Neural cell (in vitro differentiated cells): ENCODE measurements around the gene CCDC47. TPM values are rescaled to one million over a fixed set of nuclear protein-coding genes. Genes with fewer than 3 reads are reported as not detected.

Source experiments
- H2AFZ ChIP-seq: fragments of 200-600, 300-800 bp; sonication (generic), shearing (Covaris generic); 2 replicates; pipeline ENCODE4 v1.6.0; 2014; ENCODE audit warnings: low read depth, mild to moderate bottlenecking, antibody characterized with exemption, low read length, moderate library complexity
- H3F3A ChIP-seq: fragments of 200-600 bp; shearing (Covaris generic); 2 replicates; pipeline ENCODE4 v1.6.1; 2016; ENCODE audit warnings: mild to moderate bottlenecking, moderate library complexity, mixed read lengths, antibody characterized with exemption, low read length; ENCODE audit not compliant: insufficient read depth, poor library complexity, severe bottlenecking
- H3K27ac ChIP-seq: fragments of 200-600, 300-800 bp; sonication (generic), shearing (Covaris generic); 2 replicates; pipeline ENCODE4 v1.5.1; 2014; ENCODE audit warnings: mild to moderate bottlenecking, low read length, moderate library complexity
- H3K27me3 ChIP-seq: fragments of 300-800, 200-600 bp; sonication (generic), shearing (Covaris generic); 2 replicates; pipeline ENCODE4 v1.6.0; 2014; ENCODE audit warnings: mild to moderate bottlenecking, low read depth, low read length, moderate library complexity; ENCODE audit not compliant: insufficient read depth
- H3K36me3 ChIP-seq: fragments of 300-800, 200-600 bp; sonication (generic), shearing (Covaris generic); 2 replicates; pipeline ENCODE4 v1.5.1; 2014; ENCODE audit warnings: mild to moderate bottlenecking, antibody characterized with exemption, low read length, moderate library complexity; ENCODE audit not compliant: insufficient read depth
- H3K4me2 ChIP-seq: fragments of 300-800, 200-600 bp; sonication (generic), shearing (Covaris generic); 2 replicates; pipeline ENCODE4 v1.6.0; 2014; ENCODE audit warnings: mild to moderate bottlenecking, low read length
- H3K4me3 ChIP-seq: fragments of 300-800, 200-600 bp; sonication (generic), shearing (Covaris generic); 2 replicates; pipeline ENCODE4 v1.5.1; 2014; ENCODE audit warnings: mild to moderate bottlenecking, low read length, moderate library complexity
- H3K79me2 ChIP-seq: fragments of 200-600 bp; shearing (Covaris generic); replicated peaks from 2 replicates; pipeline ENCODE4 v1.6.0; 2014; ENCODE audit warnings: mild to moderate bottlenecking, low read length, moderate library complexity; ENCODE audit not compliant: insufficient read depth
- H3K9ac ChIP-seq: fragments of 300-800, 200-600 bp; sonication (generic), shearing (Covaris generic); 2 replicates; pipeline ENCODE4 v1.6.1; 2016; ENCODE audit warnings: mild to moderate bottlenecking, low read length, mixed read lengths
- H3K9me2 ChIP-seq: fragments of 200-600 bp; shearing (Covaris generic); 2 replicates; pipeline ENCODE4 v1.6.1; 2016; ENCODE audit warnings: mild to moderate bottlenecking, low read length, mixed read lengths; ENCODE audit not compliant: insufficient read depth
- H3K9me3 ChIP-seq: fragments of 200-600, 300-800 bp; sonication (generic), shearing (Covaris generic); 2 replicates; pipeline ENCODE4 v1.6.1; 2016; ENCODE audit warnings: mild to moderate bottlenecking, mixed run types, low read length, moderate library complexity, mixed read lengths
- H4K20me1 ChIP-seq: fragments of 200-600 bp; shearing (Covaris generic); 2 replicates; pipeline ENCODE4 v1.6.1; 2016; ENCODE audit warnings: mild to moderate bottlenecking, mixed run types; ENCODE audit not compliant: insufficient read depth
- EZH2 ChIP-seq: fragments of 200-600, 300-800 bp; shearing (Covaris generic), sonication (generic); IDR thresholded peaks from 2 replicates; pipeline ENCODE4 v1.6.1; 2014; ENCODE audit warnings: antibody characterized with exemption, low read length, borderline replicate concordance, mild to moderate bottlenecking; ENCODE audit not compliant: insufficient read depth, poor library complexity, severe bottlenecking
- MXI1 ChIP-seq: fragments of 450-650 bp; conservative IDR thresholded peaks from 2 replicates; pipeline ENCODE4 v1.6.1; 2014; ENCODE audit warnings: antibody characterized with exemption, mild to moderate bottlenecking; ENCODE audit not compliant: poor library complexity, severe bottlenecking
- RAD21 ChIP-seq: fragments of 450-650 bp; conservative IDR thresholded peaks from 2 replicates; pipeline ENCODE4 v1.6.1; 2014; ENCODE audit warnings: antibody characterized with exemption, mild to moderate bottlenecking, moderate library complexity
- TAF1 ChIP-seq: IDR thresholded peaks from 2 replicates; pipeline ENCODE4 v1.6.1; 2012; ENCODE audit warnings: low read depth
- polyA plus RNA-seq: library from polyadenylated mRNA; depleted of rRNA; stranded (reverse); fragments of >200 nt; gene quantifications from 2 replicates; pipeline ENCODE4 v1.2.3, GENCODE V29; 2014
- TF ChIP-seq, protein P1 (sequence below): fragments of 450-650 bp; IDR thresholded peaks from 2 replicates; pipeline ENCODE4 v1.5.1; 2014; ENCODE audit warnings: antibody characterized with exemption, mild to moderate bottlenecking, moderate library complexity; ENCODE audit not compliant: poor library complexity, severe bottlenecking
- TF ChIP-seq, protein P2 (sequence below): IDR thresholded peaks from 2 replicates; pipeline ENCODE4 v1.6.1; 2012; ENCODE audit warnings: borderline replicate concordance

Gene CCDC47
- polyA plus RNA-seq, 1 donor from 2014 or later = 49.3 TPM

GRCh38 chr17:63785556-63785955 lies 12.2 kb upstream of the CCDC47 start:
- H3K4me2 ChIP-seq = no peak overlapping the region
- no peak for TF ChIP-seq TAF1
- TF ChIP-seq RAD21 = no peak
- TF ChIP-seq, protein P1, sequence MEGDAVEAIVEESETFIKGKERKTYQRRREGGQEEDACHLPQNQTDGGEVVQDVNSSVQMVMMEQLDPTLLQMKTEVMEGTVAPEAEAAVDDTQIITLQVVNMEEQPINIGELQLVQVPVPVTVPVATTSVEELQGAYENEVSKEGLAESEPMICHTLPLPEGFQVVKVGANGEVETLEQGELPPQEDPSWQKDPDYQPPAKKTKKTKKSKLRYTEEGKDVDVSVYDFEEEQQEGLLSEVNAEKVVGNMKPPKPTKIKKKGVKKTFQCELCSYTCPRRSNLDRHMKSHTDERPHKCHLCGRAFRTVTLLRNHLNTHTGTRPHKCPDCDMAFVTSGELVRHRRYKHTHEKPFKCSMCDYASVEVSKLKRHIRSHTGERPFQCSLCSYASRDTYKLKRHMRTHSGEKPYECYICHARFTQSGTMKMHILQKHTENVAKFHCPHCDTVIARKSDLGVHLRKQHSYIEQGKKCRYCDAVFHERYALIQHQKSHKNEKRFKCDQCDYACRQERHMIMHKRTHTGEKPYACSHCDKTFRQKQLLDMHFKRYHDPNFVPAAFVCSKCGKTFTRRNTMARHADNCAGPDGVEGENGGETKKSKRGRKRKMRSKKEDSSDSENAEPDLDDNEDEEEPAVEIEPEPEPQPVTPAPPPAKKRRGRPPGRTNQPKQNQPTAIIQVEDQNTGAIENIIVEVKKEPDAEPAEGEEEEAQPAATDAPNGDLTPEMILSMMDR = no peak
- TF ChIP-seq MXI1 = no peak
- TF ChIP-seq, protein P2, sequence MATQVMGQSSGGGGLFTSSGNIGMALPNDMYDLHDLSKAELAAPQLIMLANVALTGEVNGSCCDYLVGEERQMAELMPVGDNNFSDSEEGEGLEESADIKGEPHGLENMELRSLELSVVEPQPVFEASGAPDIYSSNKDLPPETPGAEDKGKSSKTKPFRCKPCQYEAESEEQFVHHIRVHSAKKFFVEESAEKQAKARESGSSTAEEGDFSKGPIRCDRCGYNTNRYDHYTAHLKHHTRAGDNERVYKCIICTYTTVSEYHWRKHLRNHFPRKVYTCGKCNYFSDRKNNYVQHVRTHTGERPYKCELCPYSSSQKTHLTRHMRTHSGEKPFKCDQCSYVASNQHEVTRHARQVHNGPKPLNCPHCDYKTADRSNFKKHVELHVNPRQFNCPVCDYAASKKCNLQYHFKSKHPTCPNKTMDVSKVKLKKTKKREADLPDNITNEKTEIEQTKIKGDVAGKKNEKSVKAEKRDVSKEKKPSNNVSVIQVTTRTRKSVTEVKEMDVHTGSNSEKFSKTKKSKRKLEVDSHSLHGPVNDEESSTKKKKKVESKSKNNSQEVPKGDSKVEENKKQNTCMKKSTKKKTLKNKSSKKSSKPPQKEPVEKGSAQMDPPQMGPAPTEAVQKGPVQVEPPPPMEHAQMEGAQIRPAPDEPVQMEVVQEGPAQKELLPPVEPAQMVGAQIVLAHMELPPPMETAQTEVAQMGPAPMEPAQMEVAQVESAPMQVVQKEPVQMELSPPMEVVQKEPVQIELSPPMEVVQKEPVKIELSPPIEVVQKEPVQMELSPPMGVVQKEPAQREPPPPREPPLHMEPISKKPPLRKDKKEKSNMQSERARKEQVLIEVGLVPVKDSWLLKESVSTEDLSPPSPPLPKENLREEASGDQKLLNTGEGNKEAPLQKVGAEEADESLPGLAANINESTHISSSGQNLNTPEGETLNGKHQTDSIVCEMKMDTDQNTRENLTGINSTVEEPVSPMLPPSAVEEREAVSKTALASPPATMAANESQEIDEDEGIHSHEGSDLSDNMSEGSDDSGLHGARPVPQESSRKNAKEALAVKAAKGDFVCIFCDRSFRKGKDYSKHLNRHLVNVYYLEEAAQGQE = no peak
- no peak overlapping the region for H2AFZ ChIP-seq
- no peaks in the 10 kb centered on the region for H3F3A ChIP-seq
- H3K9ac ChIP-seq = no peak overlapping the region
- no peaks in the 10 kb centered on the region for H3K9me3 ChIP-seq
- H3K27me3 ChIP-seq = no peaks in the 10 kb centered on the region
- H3K27ac ChIP-seq = no peak overlapping the region
- H3K36me3 ChIP-seq = no peaks in the 10 kb centered on the region
- H3K79me2 ChIP-seq = peaks cover 34% of the 10 kb centered on the region
- no peak overlapping the region for H3K4me3 ChIP-seq
- H4K20me1 ChIP-seq = no peaks in the 10 kb centered on the region
- no peaks in the 10 kb centered on the region for H3K9me2 ChIP-seq

DNA sequence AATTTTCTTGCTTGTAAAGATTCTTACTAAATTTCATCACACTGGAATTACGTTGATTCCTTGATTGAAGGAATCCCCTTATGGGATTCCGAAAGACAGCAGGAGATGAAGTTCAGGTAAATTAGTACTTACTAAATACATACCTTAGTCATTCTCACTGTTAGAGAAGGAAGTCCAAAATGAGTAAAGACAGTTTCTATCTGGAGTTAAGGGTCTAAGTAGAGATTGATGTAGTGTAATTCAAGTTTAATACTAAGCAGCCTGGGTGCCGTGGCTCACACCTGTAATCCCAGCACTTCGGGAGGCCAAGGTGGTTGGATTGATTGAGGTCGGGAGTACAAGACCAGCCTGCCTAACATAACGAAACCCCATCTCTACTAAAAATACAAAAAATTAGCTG lies 10.1 kb upstream of the CCDC47 start:
- no peak overlapping the region for H3K4me3 ChIP-seq
- H3K36me3 ChIP-seq = no peaks in the 10 kb centered on the region
- no peaks in the 10 kb centered on the region for H3K9me3 ChIP-seq
- no peak overlapping the region for H2AFZ ChIP-seq
- no peaks in the 10 kb centered on the region for H4K20me1 ChIP-seq
- H3K9ac ChIP-seq = no peak overlapping the region
- H3K9me2 ChIP-seq = no peaks in the 10 kb centered on the region
- no peaks in the 10 kb centered on the region for H3K27me3 ChIP-seq
- H3F3A ChIP-seq = no peaks in the 10 kb centered on the region
- H3K79me2 ChIP-seq = peaks cover 54% of the 10 kb centered on the region
- H3K4me2 ChIP-seq = no peak overlapping the region
- no peak overlapping the region for H3K27ac ChIP-seq
- TF ChIP-seq, protein P1 = no peak
- TF ChIP-seq, protein P2 = no peak
- TF ChIP-seq RAD21 (no peak), EZH2 (no peak)
